ENCODE results near the gene GMDS. TPM values are rescaled to one million over a fixed set of nuclear protein-coding genes. Genes with fewer than 3 reads are reported as not detected.

The GMDS gene
- total RNA-seq, 1 experiment from 2014 or later = 35.0 TPM

GRCh38 chr6:2155206-2155605 lies 90.2 kb downstream of the GMDS start:
- H3K4me3 Mint-ChIP-seq = no peak overlapping the region
- no peaks in the 10 kb centered on the region for H3K27me3 Mint-ChIP-seq (ENCODE audit: low read depth)
- no peaks in the 10 kb centered on the region for H3K36me3 Mint-ChIP-seq
- no peaks in the 10 kb centered on the region for H3K9me3 Mint-ChIP-seq
- H3K27ac Mint-ChIP-seq = no peak overlapping the region
- ChIA-PET POLR2A (no interaction called here), CTCF (no interaction called here)
- TF ChIP-seq CTCF (IDR thresholded peaks at IDR 0.05) (no peak), CREB1 (CRISPR knock-in tag; IDR thresholded peaks at IDR 0.05) (no peak), ATF3 (CRISPR knock-in tag; conservative IDR thresholded peaks at IDR 0.05) (no peak), IRF1 (CRISPR knock-in tag; IDR thresholded peaks at IDR 0.05) (no peak), ZNF232 (CRISPR knock-in tag; IDR thresholded peaks at IDR 0.05) (no peak), EMX1 (CRISPR knock-in tag; IDR thresholded peaks at IDR 0.05) (no peak), KAT7 (CRISPR knock-in tag; IDR thresholded peaks at IDR 0.05; ENCODE audit: borderline replicate concordance) (no peak), ZNF396 (CRISPR knock-in tag; IDR thresholded peaks at IDR 0.05; ENCODE audit: borderline replicate concordance) (no peak), HMGXB4 (CRISPR knock-in tag; IDR thresholded peaks at IDR 0.05) (no peak), MXD4 (CRISPR knock-in tag; IDR thresholded peaks at IDR 0.05; ENCODE audit: borderline replicate concordance) (no peak), NFATC4 (CRISPR knock-in tag; IDR thresholded peaks at IDR 0.05) (no peak), SP1 (CRISPR knock-in tag; conservative IDR thresholded peaks at IDR 0.05) (no peak), CBFB (CRISPR knock-in tag; IDR thresholded peaks at IDR 0.05; ENCODE audit: low read depth) (no peak), GABPB1 (CRISPR knock-in tag; IDR thresholded peaks at IDR 0.05) (no peak)
- ATAC-seq (no peak), DNase-seq (ENCODE audit: low spot score) (no peak)
- peaks cover 10% of the 10 kb centered on the region for H3K4me1 Mint-ChIP-seq

- Mint-ChIP-seq H3K27ac (no peak overlapping the region), H3K36me3 (no peaks in the 10 kb centered on the region), H3K4me1 (no peaks in the 10 kb centered on the region), H3K27me3 (ENCODE audit: low read depth) (no peaks in the 10 kb centered on the region), H3K4me3 (no peak overlapping the region), H3K9me3 (no peaks in the 10 kb centered on the region)
- ATAC-seq = no peak
- DNase-seq (ENCODE audit: low spot score) = no peak
- POLR2A ChIA-PET = no interaction called here
- TF ChIP-seq MYBL2 (CRISPR knock-in tag; IDR thresholded peaks at IDR 0.05) = no peak
- no peak for TF ChIP-seq FOXK1 (CRISPR knock-in tag; IDR thresholded peaks at IDR 0.05)
- TF ChIP-seq PRDM15 (CRISPR knock-in tag; IDR thresholded peaks at IDR 0.05) = no peak
- no peak for TF ChIP-seq ZNF121 (CRISPR knock-in tag; IDR thresholded peaks at IDR 0.05)
- no peak for TF ChIP-seq NR1H2 (CRISPR knock-in tag; IDR thresholded peaks at IDR 0.05)
- no peak for TF ChIP-seq ERG (CRISPR knock-in tag; IDR thresholded peaks at IDR 0.05)
- TF ChIP-seq FOXP1 (CRISPR knock-in tag; IDR thresholded peaks at IDR 0.05; ENCODE audit: borderline replicate concordance) = no peak
- TF ChIP-seq ETV6 (CRISPR knock-in tag; IDR thresholded peaks at IDR 0.05) = no peak
- no peak for TF ChIP-seq CBFB (CRISPR knock-in tag; IDR thresholded peaks at IDR 0.05; ENCODE audit: low read depth)
- TF ChIP-seq RORB (CRISPR knock-in tag; IDR thresholded peaks at IDR 0.05) = no peak
- CTCF ChIA-PET = interaction anchor here (2.3 kb wide), 1 partner anchor 9 kb away, joined by 10 read pairs; no protein-coding TSS in a partner anchor
These were observed 95.9 kb downstream of the GMDS start for GRCh38 chr6:2149361-2150006.

All from WTC11 (cell line).